K562 (cell line): Measurements from ENCODE around the gene IFI16. TPM values are rescaled to one million over a fixed set of nuclear protein-coding genes. Genes with fewer than 3 reads are reported as not detected.

ENCODE experiments used
- ARNT ChIP-seq, 2 experiments: fragments of 450-650 bp; IDR thresholded peaks; 2 replicates each; pipeline ENCODE4 v1.6.1; 2016; ENCODE audit warnings: mild to moderate bottlenecking in 1 of 2
- BACH1 ChIP-seq: fragments of 200-800 bp; sonication (Bioruptor generic); IDR thresholded peaks from 2 replicates; pipeline ENCODE4 v1.6.1; 2016; ENCODE audit warnings: missing genetic modification characterization, missing compliant biosample characterization
- BDP1 ChIP-seq: IDR thresholded peaks from 3 replicates; pipeline ENCODE4 v1.6.1; 2011; ENCODE audit not compliant: insufficient read length, insufficient read depth
- BRD9 ChIP-seq: fragments of 450-650 bp; IDR thresholded peaks from 2 replicates; pipeline ENCODE4 v1.6.1; 2018; ENCODE audit warnings: low read depth; ENCODE audit not compliant: partially characterized antibody
- CCAR2 ChIP-seq: fragments of 200-400 bp; formaldehyde crosslinking; IDR thresholded peaks from 2 replicates; pipeline ENCODE4 v1.6.1; 2017; ENCODE audit warnings: mild to moderate bottlenecking, low read depth, low read length
- CEBPG ChIP-seq, 3 experiments: fragments of 200-800 bp in 1 of 3; sonication (Bioruptor generic) in 1 of 3; sonication (generic) in 1 of 3; formaldehyde crosslinking in 1 of 3; IDR thresholded peaks in 2 of 3; conservative IDR thresholded peaks in 1 of 3; 2 replicates each; pipeline versions ENCODE4 v1.6.1 to v1.8.0; 2016 to 2022; ENCODE audit warnings: missing compliant biosample characterization in 2 of 3, missing genetic modification characterization in 2 of 3, mild to moderate bottlenecking in 1 of 3, missing genetic modification reagents in 1 of 3
- CREB1 ChIP-seq, 2 experiments: sonication (generic) in 1 of 2; formaldehyde crosslinking in 1 of 2; IDR thresholded peaks; 2 replicates each; pipeline versions ENCODE4 v1.6.1 to v1.8.0; 2012 to 2022; ENCODE audit warnings: inconsistent platforms in 1 of 2, mild to moderate bottlenecking in 1 of 2, missing genetic modification reagents in 1 of 2, moderate library complexity in 1 of 2
- ELF1 ChIP-seq: fragments of 200-800 bp; sonication (Bioruptor generic); IDR thresholded peaks from 2 replicates; pipeline ENCODE4 v1.6.1; 2016; ENCODE audit warnings: missing genetic modification characterization, missing compliant biosample characterization
- EP300 ChIP-seq: IDR thresholded peaks from 2 replicates; pipeline ENCODE4 v1.6.1; 2012; ENCODE audit warnings: low read length, improper control_type of control experiment
- GTF2B ChIP-seq: IDR thresholded peaks from 2 replicates; pipeline ENCODE4 v1.6.1; 2011; ENCODE audit not compliant: insufficient read length; ENCODE audit errors: extremely low read depth
- KLF13 ChIP-seq: fragments of 450-650 bp; IDR thresholded peaks from 2 replicates; pipeline ENCODE4 v1.6.1; 2016; ENCODE audit warnings: missing genetic modification characterization, low read depth, mild to moderate bottlenecking, missing compliant biosample characterization, moderate library complexity, borderline replicate concordance
- MCM5 ChIP-seq: fragments of 450-650 bp; IDR thresholded peaks from 2 replicates; pipeline ENCODE4 v1.6.1; 2016; ENCODE audit warnings: low read depth
- MTF1 ChIP-seq: fragments of 250-450 bp; sonication (Bioruptor Pico); IDR thresholded peaks from 2 replicates; pipeline ENCODE4 v1.9.0; 2021; ENCODE audit warnings: moderate library complexity, mild to moderate bottlenecking, inconsistent platforms, borderline replicate concordance
- RCOR1 ChIP-seq, 2 experiments: IDR thresholded peaks; 2 replicates each; pipeline ENCODE4 v1.6.1; 2012; ENCODE audit warnings: low read depth in 2 of 2, low read length in 2 of 2, borderline replicate concordance in 1 of 2, improper control_type of control experiment in 1 of 2
- RFX7 ChIP-seq: fragments of 250-450 bp; sonication (Bioruptor Pico); IDR thresholded peaks from 2 replicates; pipeline ENCODE4 v1.5.1; 2021; ENCODE audit warnings: mild to moderate bottlenecking
- SAP30 ChIP-seq: fragments of 200-600 bp; sonication (generic); IDR thresholded peaks from 2 replicates; pipeline ENCODE4 v1.6.1; 2012; ENCODE audit warnings: borderline replicate concordance, low read depth, mild to moderate bottlenecking, moderate library complexity, low read length, control low read depth, inconsistent platforms; ENCODE audit not compliant: insufficient read depth, poor library complexity, severe bottlenecking
- SMAD1 ChIP-seq: fragments of 150-350 bp; IDR thresholded peaks from 2 replicates; pipeline ENCODE4 v1.6.1; 2014; ENCODE audit warnings: low read length, low read depth; ENCODE audit not compliant: partially characterized antibody
- SMAD2 ChIP-seq: fragments of 150-350 bp; IDR thresholded peaks from 2 replicates; pipeline ENCODE4 v1.6.1; 2014; ENCODE audit warnings: low read depth, mild to moderate bottlenecking, low read length
- YBX1 ChIP-seq: fragments of 450-650 bp; IDR thresholded peaks from 2 replicates; pipeline ENCODE4 v1.7.1; 2016; ENCODE audit warnings: mild to moderate bottlenecking
- ZFP36 ChIP-seq: fragments of 150-350 bp; IDR thresholded peaks from 2 replicates; pipeline ENCODE4 v1.6.1; 2018; ENCODE audit warnings: low read length, low read depth; ENCODE audit not compliant: partially characterized antibody
- ZNF23 ChIP-seq: fragments of 250-450 bp; sonication (Bioruptor Pico); IDR thresholded peaks from 2 replicates; pipeline ENCODE4 v1.4.0; 2020; ENCODE audit warnings: mild to moderate bottlenecking
- ZNF274 ChIP-seq: IDR thresholded peaks from 2 replicates; pipeline ENCODE4 v1.6.1; 2011; ENCODE audit warnings: low read depth, mild to moderate bottlenecking, low read length, moderate library complexity, borderline replicate concordance
- ZZZ3 ChIP-seq: fragments of 450-650 bp; IDR thresholded peaks from 2 replicates; pipeline ENCODE4 v1.6.1; 2016; ENCODE audit warnings: antibody characterized with exemption, mild to moderate bottlenecking, moderate library complexity
- polyA plus RNA-seq, 8 experiments: library from polyadenylated mRNA; depleted of rRNA in 4 of 8; stranded (reverse) in 5 of 8; unstranded in 3 of 8; fragments of >200 nt; fragmentation: Nextera tagmentation in 2 of 8; fragmentation: Illumina TruSeq in 1 of 8; extraction: Ambion mirVana in 2 of 8; extraction: Trizol in 1 of 8; gene quantifications; 2 replicates each; pipeline versions ENCODE4 v1.2.1 to v1.2.3, GENCODE V29; 2011 to 2014; ENCODE audit warnings: inconsistent platforms in 1 of 8, missing spikeins in 1 of 8
- total RNA-seq, 7 experiments: library from RNA; depleted of rRNA in 6 of 7; stranded (reverse); fragments of >200 nt in 6 of 7; fragmentation: Illumina TruSeq in 2 of 7; extraction: Trizol in 2 of 7; gene quantifications; 2 replicates each; pipeline versions ENCODE4 v1.2.1 to v1.2.3, GENCODE V29; 2011 to 2021; ENCODE audit warnings: low replicate concordance in 1 of 7
- TF ChIP-seq, protein P1 (sequence below), 3 experiments: fragments of 200-800 bp in 1 of 3; sonication (Bioruptor generic) in 1 of 3; sonication (generic) in 1 of 3; formaldehyde crosslinking in 1 of 3; IDR thresholded peaks; 2 replicates each; pipeline versions ENCODE4 v1.6.1 to v1.8.0; 2016 to 2022; ENCODE audit warnings: mild to moderate bottlenecking in 2 of 3, missing compliant biosample characterization in 2 of 3, missing genetic modification characterization in 2 of 3, missing genetic modification reagents in 1 of 3
- TF ChIP-seq, protein P2 (sequence below): fragments of 450-650 bp; IDR thresholded peaks from one replicate; pipeline ENCODE4 v1.6.1; 2018; ENCODE audit warnings: mild to moderate bottlenecking, moderate library complexity; ENCODE audit not compliant: partially characterized antibody

The IFI16 gene
- total and polyA plus RNA-seq, 9 of the 15 experiments (the other 6 are each of a cell fraction or from before 2014, with no cell fraction given): 0.70 to 2.8 (median 1.6) TPM

DNA sequence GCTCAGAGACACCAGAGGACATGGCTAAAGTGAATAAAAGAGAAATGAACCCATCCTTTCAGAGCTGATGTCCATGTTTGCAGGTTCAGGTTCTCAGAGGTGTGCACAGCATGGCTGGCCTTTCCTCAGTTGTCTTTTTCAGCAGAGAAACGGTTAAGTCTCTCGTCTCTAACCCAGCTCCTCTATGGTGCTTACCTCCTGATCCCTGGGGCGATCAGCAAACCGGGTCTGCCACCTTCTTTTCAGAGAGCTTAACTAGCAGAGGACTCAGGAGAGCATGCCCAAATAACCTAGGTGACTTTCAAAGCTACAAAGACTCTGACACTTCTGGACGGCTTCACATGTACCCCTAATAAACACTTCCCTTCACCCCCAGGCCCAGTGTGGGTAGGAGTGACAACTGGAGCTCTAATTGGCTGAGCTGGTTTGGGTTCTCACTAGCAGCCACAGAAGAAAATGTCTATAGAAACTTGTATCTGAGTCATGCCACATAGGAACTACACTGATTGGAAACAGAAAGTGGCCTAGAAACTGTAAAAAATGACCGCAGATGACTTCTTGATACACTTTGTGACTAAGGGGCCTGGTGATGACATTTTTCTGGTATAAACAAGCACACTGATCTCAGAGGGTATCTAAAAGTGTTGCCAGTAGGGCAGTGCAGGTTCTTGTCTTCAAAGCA is 66.9 kb downstream of the IFI16 start, which contains the start of gene AIM2 (continued):
- peak; percentile 56; the same call in 1 of the 2 replicates for TF ChIP-seq EP300
- TF ChIP-seq YBX1: no peak
- no peak for TF ChIP-seq SAP30
- TF ChIP-seq SMAD1: no peak
- TF ChIP-seq MCM5: no peak
- no peak for TF ChIP-seq BRD9
- no peak for TF ChIP-seq RFX7 (CRISPR knock-in tag)
- TF ChIP-seq CREB1 (IDR thresholded peaks at IDR 0.05): no peak
- no peak for TF ChIP-seq CREB1 (CRISPR knock-in tag; IDR thresholded peaks at IDR 0.05)
- no peak for TF ChIP-seq ZFP36
- TF ChIP-seq GTF2B: no peak
- TF ChIP-seq CCAR2: no peak
- peak; percentile 48; the same call in 1 of the 2 replicates for TF ChIP-seq ELF1 (tag)
- TF ChIP-seq, protein P1, sequence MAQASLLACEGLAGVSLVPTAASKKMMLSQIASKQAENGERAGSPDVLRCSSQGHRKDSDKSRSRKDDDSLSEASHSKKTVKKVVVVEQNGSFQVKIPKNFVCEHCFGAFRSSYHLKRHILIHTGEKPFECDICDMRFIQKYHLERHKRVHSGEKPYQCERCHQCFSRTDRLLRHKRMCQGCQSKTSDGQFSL (CRISPR knock-in tag; IDR thresholded peaks at IDR 0.05): no peak
- TF ChIP-seq, protein P1 (tag; IDR thresholded peaks at IDR 0.05): no peak
- TF ChIP-seq KLF13 (tag): no peak
- TF ChIP-seq CEBPG (CRISPR knock-in tag; IDR thresholded peaks at IDR 0.05): no peak
- peak in 1 of 2 experiments; percentile 56; a peak in 1 of 4 replicates for TF ChIP-seq CEBPG (tag; conservative IDR thresholded peaks at IDR 0.05 in 1 of 2, IDR thresholded peaks at IDR 0.05 in 1 of 2)
- TF ChIP-seq, protein P2, sequence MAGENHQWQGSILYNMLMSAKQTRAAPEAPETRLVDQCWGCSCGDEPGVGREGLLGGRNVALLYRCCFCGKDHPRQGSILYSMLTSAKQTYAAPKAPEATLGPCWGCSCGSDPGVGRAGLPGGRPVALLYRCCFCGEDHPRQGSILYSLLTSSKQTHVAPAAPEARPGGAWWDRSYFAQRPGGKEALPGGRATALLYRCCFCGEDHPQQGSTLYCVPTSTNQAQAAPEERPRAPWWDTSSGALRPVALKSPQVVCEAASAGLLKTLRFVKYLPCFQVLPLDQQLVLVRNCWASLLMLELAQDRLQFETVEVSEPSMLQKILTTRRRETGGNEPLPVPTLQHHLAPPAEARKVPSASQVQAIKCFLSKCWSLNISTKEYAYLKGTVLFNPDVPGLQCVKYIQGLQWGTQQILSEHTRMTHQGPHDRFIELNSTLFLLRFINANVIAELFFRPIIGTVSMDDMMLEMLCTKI: no peak
- no peak for TF ChIP-seq SMAD2
- TF ChIP-seq RCOR1 (IDR thresholded peaks at IDR 0.05; ENCODE audit: borderline replicate concordance in 1 of 2, low read depth in 2 of 2, low read length in 2 of 2): peak; percentile 45 to 96; a peak in 3 of 4 replicates
- TF ChIP-seq BACH1: peak; percentile 85; the same call in 1 of the 2 replicates
- TF ChIP-seq ZZZ3: no peak
- TF ChIP-seq BDP1: no peak
- peak in 1 of 2 experiments; percentile 73; a peak in 1 of 4 replicates for TF ChIP-seq ARNT (IDR thresholded peaks at IDR 0.05)
- no peak for TF ChIP-seq ZNF23 (CRISPR knock-in tag)
- TF ChIP-seq ZNF274: no peak
- TF ChIP-seq MTF1: no peak
